Measurements from ENCODE around the gene EIF4E3.

The EIF4E3 gene

GRCh38 chr3:71651625-71652024 is 73.6 kb downstream of the EIF4E3 start:
- no peak for DNase-seq (ENCODE audit: low spot score)
- H3K4me3 ChIP-seq, result no peak overlapping the region
- TF ChIP-seq, protein P1, sequence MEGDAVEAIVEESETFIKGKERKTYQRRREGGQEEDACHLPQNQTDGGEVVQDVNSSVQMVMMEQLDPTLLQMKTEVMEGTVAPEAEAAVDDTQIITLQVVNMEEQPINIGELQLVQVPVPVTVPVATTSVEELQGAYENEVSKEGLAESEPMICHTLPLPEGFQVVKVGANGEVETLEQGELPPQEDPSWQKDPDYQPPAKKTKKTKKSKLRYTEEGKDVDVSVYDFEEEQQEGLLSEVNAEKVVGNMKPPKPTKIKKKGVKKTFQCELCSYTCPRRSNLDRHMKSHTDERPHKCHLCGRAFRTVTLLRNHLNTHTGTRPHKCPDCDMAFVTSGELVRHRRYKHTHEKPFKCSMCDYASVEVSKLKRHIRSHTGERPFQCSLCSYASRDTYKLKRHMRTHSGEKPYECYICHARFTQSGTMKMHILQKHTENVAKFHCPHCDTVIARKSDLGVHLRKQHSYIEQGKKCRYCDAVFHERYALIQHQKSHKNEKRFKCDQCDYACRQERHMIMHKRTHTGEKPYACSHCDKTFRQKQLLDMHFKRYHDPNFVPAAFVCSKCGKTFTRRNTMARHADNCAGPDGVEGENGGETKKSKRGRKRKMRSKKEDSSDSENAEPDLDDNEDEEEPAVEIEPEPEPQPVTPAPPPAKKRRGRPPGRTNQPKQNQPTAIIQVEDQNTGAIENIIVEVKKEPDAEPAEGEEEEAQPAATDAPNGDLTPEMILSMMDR (IDR thresholded peaks at IDR 0.05), result no peak
- no peak overlapping the region for H3K27ac ChIP-seq

GRCh38 chr3:71650372-71650771 is 74.8 kb downstream of the EIF4E3 start:
- TF ChIP-seq, protein P1 (IDR thresholded peaks at IDR 0.05), result no peak
- Histone ChIP-seq H3K27ac (no peak overlapping the region), H3K4me3 (no peak overlapping the region)
- no peak for DNase-seq (ENCODE audit: low spot score)

- H3K4me3 ChIP-seq, result no peak overlapping the region
- no peak overlapping the region for H3K27ac ChIP-seq
- TF ChIP-seq, protein P1 (IDR thresholded peaks at IDR 0.05), result no peak
- no peak for DNase-seq (ENCODE audit: low spot score)
These were observed 75.4 kb downstream of the EIF4E3 start for GRCh38 chr3:71649757-71650156.

DNA sequence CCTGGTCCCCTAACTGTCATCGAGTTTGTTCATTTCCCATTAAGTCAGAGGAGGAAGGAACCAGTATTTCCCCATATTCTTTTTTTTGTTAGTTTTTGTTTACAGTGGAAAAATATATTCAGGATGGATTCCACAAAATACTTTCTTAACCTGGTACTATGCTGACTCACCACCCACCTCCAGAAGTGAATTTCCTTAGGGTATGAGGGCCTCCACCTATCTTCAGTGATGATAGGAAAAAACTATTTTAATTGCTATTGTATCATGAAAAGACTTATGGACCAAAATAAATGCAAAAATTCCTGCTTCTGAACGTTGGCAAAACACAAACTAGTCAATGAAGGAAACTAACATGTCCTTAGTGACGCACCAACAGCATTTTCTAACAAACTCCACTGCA is 77.5 kb downstream of the EIF4E3 start:
- no peak overlapping the region for H3K27ac ChIP-seq

GRCh38 chr3:71646971-71647370 is 78.2 kb downstream of the EIF4E3 start:
- TF ChIP-seq, protein P1 (IDR thresholded peaks at IDR 0.05), result no peak
- H3K27ac ChIP-seq, result no peak overlapping the region
- no peak overlapping the region for H3K4me3 ChIP-seq
- DNase-seq (ENCODE audit: low spot score), result no peak

More for the DNA sequence above, 77.5 kb downstream of the EIF4E3 start:
- H3K4me3 ChIP-seq, result no peak overlapping the region
- TF ChIP-seq, protein P1 (IDR thresholded peaks at IDR 0.05), result no peak
- DNase-seq (ENCODE audit: low spot score), result no peak

- no peak for DNase-seq (ENCODE audit: low spot score)
- Histone ChIP-seq H3K27ac (no peak overlapping the region), H3K4me3 (no peak overlapping the region)
- TF ChIP-seq, protein P1 (IDR thresholded peaks at IDR 0.05), result no peak
These were observed 80.1 kb downstream of the EIF4E3 start for GRCh38 chr3:71645140-71645539.

DNA sequence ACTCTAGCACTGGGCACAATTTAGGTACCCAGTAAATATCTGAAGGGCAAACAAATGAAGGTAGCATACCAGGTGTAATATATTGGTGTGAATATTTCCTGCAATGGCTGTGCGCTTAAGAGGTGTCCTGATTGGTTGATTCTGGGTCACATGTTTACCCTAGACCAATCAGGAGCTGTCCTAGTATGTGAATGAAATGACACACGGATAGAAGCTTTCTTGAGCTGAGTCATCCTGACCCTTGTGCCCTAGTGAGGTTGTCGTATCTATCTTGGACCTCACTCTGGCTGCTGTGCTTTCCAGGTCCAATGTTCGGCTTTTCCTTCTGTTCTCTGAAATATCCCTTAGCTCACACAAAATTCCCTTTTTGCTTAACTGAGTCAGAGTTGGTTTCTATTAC is 83.5 kb downstream of the EIF4E3 start:
- Histone ChIP-seq H3K4me3 (no peak overlapping the region), H3K27ac (no peak overlapping the region)
- no peak for DNase-seq (ENCODE audit: low spot score)
- TF ChIP-seq, protein P1 (IDR thresholded peaks at IDR 0.05), result no peak

All from coronary artery (tissue), 2 donors.